SKM-1 treated with dmso at 0.1 percent for 144 hours (cell line): ENCODE results near the gene UQCRHL.

Source experiments
- DNase-seq: peaks from one replicate; lab custom pipeline; 2025; ENCODE audit not compliant: unreplicated experiment; lab: John Stamatoyannopoulos, UW

Gene UQCRHL

GRCh38 chr1:15758953-15759661 lies 48.3 kb downstream of the UQCRHL start:
- DNase-seq, result no peak

- DNase-seq, result no peak
Measured at GRCh38 chr1:15758343-15758931, 49.0 kb downstream of the UQCRHL start, which contains the start of gene FBLIM1. FBLIM1 (plus strand) TSS chr1:15758795; CDS start chr1:15764984, 6,189 bp downstream.

GRCh38 chr1:15757575-15758342 lies 49.7 kb downstream of the UQCRHL start:
- no peak for DNase-seq
